Head of caudate nucleus (tissue), 42 donors: ENCODE results near the gene PRPF18.

Experiments
- DNase-seq, 42 donors: peaks; one replicate each; pipeline versions ENCODE4 v3.0.0 to v3.0.0-alpha.2; 2020 to 2021; ENCODE audit warnings: mixed read lengths in 7 of 42
- intact Hi-C: fragments of 100-400 bp; cut with DNase I; formaldehyde crosslinking; loops from one replicate; pipeline ENCODE4 v1.15.0; 2022

Gene PRPF18

GRCh38 chr10:13658871-13659685, 72.3 kb downstream of the PRPF18 start:
- peak; percentile 23 to 73 (median 52) for DNase-seq
- intact Hi-C loops, result no loop called here

- intact Hi-C loops, result loop anchor here (5.0 kb wide), 1 partner anchor 117 kb away; no protein-coding TSS in a partner anchor
- peak; percentile 46 to 89 (median 78) for DNase-seq
Observed at GRCh38 chr10:13659887-13660550, 73.3 kb downstream of the PRPF18 start.

- intact Hi-C loops, result loop anchor here (5.0 kb wide), 1 partner anchor 117 kb away; no protein-coding TSS in a partner anchor
- DNase-seq, result no peak
Observed at GRCh38 chr10:13660551-13660920, 73.8 kb downstream of the PRPF18 start.

- no peak for DNase-seq
- intact Hi-C loops, result loop anchor here (5.0 kb wide), 1 partner anchor 116 kb away; no protein-coding TSS in a partner anchor
Observed at GRCh38 chr10:13661256-13661655, 74.5 kb downstream of the PRPF18 start.

- no peak for DNase-seq
- intact Hi-C loops, result no loop called here
Observed at GRCh38 chr10:13665516-13666262, 78.9 kb downstream of the PRPF18 start.

GRCh38 chr10:13668126-13668525, 81.4 kb downstream of the PRPF18 start:
- intact Hi-C loops, result no loop called here
- DNase-seq, result peak in 17 of 42 donors; percentile 11 to 72 (median 40)

- DNase-seq, result no peak
- intact Hi-C loops, result no loop called here
Observed at GRCh38 chr10:13669182-13669855, 82.6 kb downstream of the PRPF18 start.

GRCh38 chr10:13669901-13670300, 83.1 kb downstream of the PRPF18 start:
- intact Hi-C loops, result no loop called here
- DNase-seq, result no peak

GRCh38 chr10:13670311-13670710, 83.5 kb downstream of the PRPF18 start:
- intact Hi-C loops, result no loop called here
- no peak for DNase-seq

GRCh38 chr10:13671904-13672303, 85.1 kb downstream of the PRPF18 start:
- intact Hi-C loops, result no loop called here
- DNase-seq, result no peak

- intact Hi-C loops, result no loop called here
- DNase-seq, result no peak
Observed at GRCh38 chr10:13672548-13672947, 85.8 kb downstream of the PRPF18 start.

- DNase-seq, result no peak
- intact Hi-C loops, result no loop called here
Observed at GRCh38 chr10:13673156-13673555, 86.4 kb downstream of the PRPF18 start.

- no peak for DNase-seq
- intact Hi-C loops, result no loop called here
Observed at GRCh38 chr10:13674645-13675588, 88.2 kb downstream of the PRPF18 start.

GRCh38 chr10:13678101-13678843, 91.5 kb downstream of the PRPF18 start:
- intact Hi-C loops, result no loop called here
- no peak for DNase-seq
